Measurements from ENCODE around the gene SPACA6. TPM values are rescaled to one million over a fixed set of nuclear protein-coding genes. Genes with fewer than 3 reads are reported as not detected.

Gene SPACA6
- total and polyA plus RNA-seq, 2 of the 8 experiments (the other 6 are each of a cell fraction or from before 2014, with no cell fraction given): 7.1 to 7.5 TPM

GRCh38 chr19:51695702-51696315, 2.7 kb downstream of the SPACA6 start (continued):
- no peak for TF ChIP-seq KDM4A (IDR thresholded peaks at IDR 0.05; ENCODE audit: low read depth, low read length, severe bottlenecking)
- TF ChIP-seq BCL11A (IDR thresholded peaks at IDR 0.05; ENCODE audit: low read depth in 2 of 2, low read length in 2 of 2): no peak
- TF ChIP-seq SP4 (IDR thresholded peaks at IDR 0.05; ENCODE audit: low read length): no peak
- no peak for TF ChIP-seq SUZ12 (IDR thresholded peaks at IDR 0.05; ENCODE audit: low read length)
- TF ChIP-seq RAD21 (IDR thresholded peaks at IDR 0.05 in 1 of 2, conservative IDR thresholded peaks at IDR 0.05 in 1 of 2; ENCODE audit: low read depth in 2 of 2, low read length in 2 of 2): no peak
- TF ChIP-seq CTBP2 (IDR thresholded peaks at IDR 0.05; ENCODE audit: borderline replicate concordance, insufficient read depth, insufficient read length, low read length): no peak
- TF ChIP-seq TCF12 (IDR thresholded peaks at IDR 0.05; ENCODE audit: low read depth, low read length): no peak
- TF ChIP-seq, protein P1, sequence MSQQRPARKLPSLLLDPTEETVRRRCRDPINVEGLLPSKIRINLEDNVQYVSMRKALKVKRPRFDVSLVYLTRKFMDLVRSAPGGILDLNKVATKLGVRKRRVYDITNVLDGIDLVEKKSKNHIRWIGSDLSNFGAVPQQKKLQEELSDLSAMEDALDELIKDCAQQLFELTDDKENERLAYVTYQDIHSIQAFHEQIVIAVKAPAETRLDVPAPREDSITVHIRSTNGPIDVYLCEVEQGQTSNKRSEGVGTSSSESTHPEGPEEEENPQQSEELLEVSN (IDR thresholded peaks at IDR 0.05): no peak
- no peak for TF ChIP-seq RNF2 (IDR thresholded peaks at IDR 0.05; ENCODE audit: borderline replicate concordance, low read depth, low read length, missing control alignments, poor library complexity, severe bottlenecking)
